Mucosa of descending colon (tissue), 3 donors: ENCODE results near the gene CALB2. TPM values are rescaled to one million over a fixed set of nuclear protein-coding genes. Genes with fewer than 3 reads are reported as not detected.

Source experiments
- ATAC-seq: fragments of 200-7000 bp; cut with Tn5 transposase; one replicate; pipeline ENCODE4 v1.9.1; 2020; ENCODE audit warnings: mild to moderate bottlenecking, moderate library complexity
- DNase-seq, 3 donors: peaks; one replicate each; pipeline ENCODE4 v3.0.0-alpha.2; 2020
- H3K36me3 ChIP-seq: fragments of 200-600 bp; one replicate; pipeline ENCODE4 v1.8.0; 2021; ENCODE audit warnings: low read depth, mild to moderate bottlenecking
- H3K4me1 ChIP-seq: fragments of 200-600 bp; one replicate; pipeline ENCODE4 v1.8.0; 2021; ENCODE audit warnings: low read depth, mild to moderate bottlenecking
- H3K4me3 ChIP-seq: fragments of 200-600 bp; one replicate; pipeline ENCODE4 v1.8.0; 2021; ENCODE audit warnings: mild to moderate bottlenecking
- H3K9me3 ChIP-seq: fragments of 200-600 bp; one replicate; pipeline ENCODE4 v1.8.0; 2021; ENCODE audit warnings: mild to moderate bottlenecking
- CTCF ChIP-seq: fragments of 200-600 bp; IDR thresholded peaks from one replicate; pipeline ENCODE4 v1.8.0; 2022; ENCODE audit warnings: antibody characterized with exemption, mild to moderate bottlenecking
- intact Hi-C, 2 donors: fragments of 100-400 bp; cut with DNase I in 1 of 2; cut with micrococcal nuclease in 1 of 2; formaldehyde crosslinking; loops; one replicate each; pipeline versions ENCODE4 v1.11.0 to v1.11.1; 2022; cut with DNase I, micrococcal nuclease
- total RNA-seq, 3 donors: library from RNA; stranded (reverse); fragmentation: NEBNext Ultra II Directional in 2 of 3; extraction: Animal tissue kit (Norgen Biotek cat#: 25700) in 2 of 3; gene quantifications; one replicate each; pipeline versions ENCODE4 v1.2.1 to v1.2.4, GENCODE V29; 2021 to 2023
- donor health status: DM: no; HTN: no; CAD: no; lungs with moderate emphysema.
- donor health status: DM: no; HTN: no; CAD: no.
- donor health status: DM: no; HTN: yes; CAD: no.

The CALB2 gene
- total RNA-seq, 3 donors from 2014 or later: 1.2 to 9.5 (median 4.2) TPM

GRCh38 chr16:71406724-71407123 is 48.2 kb downstream of the CALB2 start:
- intact Hi-C loops: no loop called here
- no peak for TF ChIP-seq CTCF
- Histone ChIP-seq H3K4me3 (no peak overlapping the region), H3K36me3 (no peaks in the 10 kb centered on the region), H3K4me1 (no peaks in the 10 kb centered on the region), H3K9me3 (no peaks in the 10 kb centered on the region)
- DNase-seq: no peak
- ATAC-seq: no peak

- DNase-seq (no peak), ATAC-seq (no peak)
- no peaks in the 10 kb centered on the region for H3K36me3 ChIP-seq
- intact Hi-C loops: no loop called here
- no peaks in the 10 kb centered on the region for H3K9me3 ChIP-seq
- H3K4me3 ChIP-seq: no peak overlapping the region
- no peaks in the 10 kb centered on the region for H3K4me1 ChIP-seq
- no peak for TF ChIP-seq CTCF
Measured at GRCh38 chr16:71407731-71408130, 49.2 kb downstream of the CALB2 start.

- ATAC-seq: no peak
- no peak for TF ChIP-seq CTCF
- no peaks in the 10 kb centered on the region for H3K36me3 ChIP-seq
- H3K4me3 ChIP-seq: no peak overlapping the region
- no peaks in the 10 kb centered on the region for H3K4me1 ChIP-seq
- no peak for DNase-seq
- H3K9me3 ChIP-seq: no peaks in the 10 kb centered on the region
- intact Hi-C loops: no loop called here
Measured at GRCh38 chr16:71408536-71408935, 50.0 kb downstream of the CALB2 start.

GRCh38 chr16:71409011-71409775 is 50.7 kb downstream of the CALB2 start:
- intact Hi-C loops: no loop called here
- ATAC-seq: no peak
- DNase-seq: no peak
- no peaks in the 10 kb centered on the region for H3K4me1 ChIP-seq
- H3K36me3 ChIP-seq: no peaks in the 10 kb centered on the region
- no peaks in the 10 kb centered on the region for H3K9me3 ChIP-seq
- no peak for TF ChIP-seq CTCF
- H3K4me3 ChIP-seq: no peak overlapping the region

GRCh38 chr16:71410146-71410545 is 51.6 kb downstream of the CALB2 start:
- no peak overlapping the region for H3K4me3 ChIP-seq
- intact Hi-C loops: loop anchor here (5.0 kb wide), 2 partner anchors 92 to 202 kb away; no protein-coding TSS in a partner anchor
- TF ChIP-seq CTCF: no peak
- no peaks in the 10 kb centered on the region for H3K4me1 ChIP-seq
- no peaks in the 10 kb centered on the region for H3K9me3 ChIP-seq
- H3K36me3 ChIP-seq: no peaks in the 10 kb centered on the region
- ATAC-seq: no peak
- no peak for DNase-seq
